ENCODE data around the gene TTYH2.

GRCh38 chr17:74190807-74191406, 22.5 kb upstream of the TTYH2 start:
- TF ChIP-seq RFX5 (IDR thresholded peaks at IDR 0.05; ENCODE audit: low read length) = no peak
- no peak for TF ChIP-seq CTCF (IDR thresholded peaks at IDR 0.05)

All from SK-N-SH (cell line).